Medulla oblongata (tissue), 1 donor: ENCODE measurements around the gene PDZD7.

Source experiments
- DNase-seq: peaks from one replicate; pipeline ENCODE4 v3.0.0-alpha.2; 2015; ENCODE audit errors: extremely low spot score

PDZD7 gene

GRCh38 chr10:101031128-101031795 lies at the start of gene PDZD7, which contains the start of gene SFXN3:
Gene PDZD7 (minus strand): TSS chr10:101031129. CDS start chr10:101030219, 910 bp downstream.
Gene SFXN3 (plus strand): TSS chr10:101031234. CDS start chr10:101034695, 3,461 bp downstream.
- peak; percentile 96 for DNase-seq

- no peak for DNase-seq
Measured at GRCh38 chr10:101079874-101080273, 48.9 kb upstream of the PDZD7 start.

- DNase-seq: no peak
Measured at GRCh38 chr10:101076630-101077029, 45.7 kb upstream of the PDZD7 start.

DNA sequence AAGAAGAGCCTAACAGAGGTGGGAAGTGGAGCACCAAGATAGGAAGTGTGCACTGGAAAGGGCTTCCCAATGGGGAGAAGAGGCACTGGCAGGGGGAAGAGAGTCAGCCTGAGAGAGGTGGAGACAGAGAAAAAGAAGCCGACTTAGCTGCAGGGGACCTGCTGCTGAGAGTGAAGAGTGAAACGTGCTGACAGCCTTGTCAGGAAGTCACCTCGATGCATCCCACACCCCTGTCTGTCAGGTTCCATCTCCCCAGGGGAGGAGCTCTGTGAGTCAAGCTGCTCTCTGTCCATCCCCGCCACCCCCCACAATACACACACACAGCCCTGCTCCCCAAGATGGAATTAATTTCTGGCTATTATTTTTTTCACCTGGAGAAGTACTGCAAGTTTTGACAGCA lies 44.8 kb upstream of the PDZD7 start:
- no peak for DNase-seq

DNA sequence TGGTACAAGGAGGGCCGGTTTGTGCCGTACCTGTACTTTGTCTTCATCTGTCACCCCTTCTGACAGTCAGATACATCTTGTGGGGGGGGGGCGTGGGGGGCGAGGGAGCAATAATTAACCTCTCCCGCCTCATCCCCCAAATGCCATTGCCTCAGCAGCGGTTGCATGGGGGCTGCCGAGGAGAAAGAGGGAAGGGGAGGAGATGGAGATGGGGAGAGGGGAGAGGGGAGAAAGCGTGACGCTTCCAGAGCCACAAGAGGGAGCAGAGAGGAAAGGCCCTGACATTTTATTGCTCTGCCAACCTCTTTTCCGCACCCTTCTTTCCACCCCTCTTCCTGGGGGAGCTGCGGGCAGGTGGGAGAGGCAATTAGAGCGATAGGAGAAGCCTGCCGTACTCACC lies 42.7 kb upstream of the PDZD7 start:
- DNase-seq: no peak

DNA sequence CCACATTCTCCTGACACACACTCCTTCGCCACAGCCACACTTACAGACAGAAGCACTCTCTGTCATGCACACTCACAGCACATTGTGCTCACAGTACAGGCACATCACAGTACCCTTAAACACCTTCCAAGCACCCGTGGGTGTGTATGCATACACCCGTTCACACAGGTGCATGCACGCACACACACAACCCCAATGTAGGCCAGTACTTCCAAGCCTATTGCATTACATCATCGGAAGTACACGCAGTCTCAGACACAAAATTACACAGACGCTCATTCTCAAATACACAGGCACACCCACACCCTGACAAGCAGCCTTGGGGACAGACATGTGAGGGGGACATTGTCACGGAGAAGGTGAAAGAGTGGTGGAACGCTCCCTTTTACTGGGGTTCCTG lies 42.0 kb upstream of the PDZD7 start:
- DNase-seq: no peak

DNA sequence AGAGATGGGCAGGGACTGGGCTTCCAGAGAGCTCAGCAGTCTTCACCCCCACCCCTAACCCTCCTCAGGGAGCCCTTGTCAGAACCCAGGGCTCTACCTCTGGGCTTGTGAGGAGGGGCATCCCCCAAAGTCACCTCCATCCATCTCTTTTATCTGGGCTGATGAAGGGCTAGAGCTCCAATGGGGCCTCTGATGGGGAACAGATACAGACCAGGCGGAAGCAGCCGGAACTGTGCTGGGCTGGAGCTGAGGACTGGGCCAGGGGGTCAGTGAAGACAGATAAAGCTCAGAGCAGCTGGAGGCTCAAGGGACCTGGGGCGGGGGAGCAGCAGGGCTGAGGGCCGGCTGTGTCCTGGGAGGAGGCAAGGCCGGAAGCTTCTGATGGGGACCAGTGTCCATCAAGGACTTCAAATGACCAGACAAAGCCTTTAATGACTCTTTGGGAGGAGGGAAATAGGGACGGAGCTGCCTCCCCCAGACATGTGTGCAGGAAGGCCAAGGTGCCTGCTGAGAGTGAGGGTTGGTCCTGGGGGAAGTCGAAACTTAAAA lies 41.0 kb upstream of the PDZD7 start:
- DNase-seq: no peak

DNA sequence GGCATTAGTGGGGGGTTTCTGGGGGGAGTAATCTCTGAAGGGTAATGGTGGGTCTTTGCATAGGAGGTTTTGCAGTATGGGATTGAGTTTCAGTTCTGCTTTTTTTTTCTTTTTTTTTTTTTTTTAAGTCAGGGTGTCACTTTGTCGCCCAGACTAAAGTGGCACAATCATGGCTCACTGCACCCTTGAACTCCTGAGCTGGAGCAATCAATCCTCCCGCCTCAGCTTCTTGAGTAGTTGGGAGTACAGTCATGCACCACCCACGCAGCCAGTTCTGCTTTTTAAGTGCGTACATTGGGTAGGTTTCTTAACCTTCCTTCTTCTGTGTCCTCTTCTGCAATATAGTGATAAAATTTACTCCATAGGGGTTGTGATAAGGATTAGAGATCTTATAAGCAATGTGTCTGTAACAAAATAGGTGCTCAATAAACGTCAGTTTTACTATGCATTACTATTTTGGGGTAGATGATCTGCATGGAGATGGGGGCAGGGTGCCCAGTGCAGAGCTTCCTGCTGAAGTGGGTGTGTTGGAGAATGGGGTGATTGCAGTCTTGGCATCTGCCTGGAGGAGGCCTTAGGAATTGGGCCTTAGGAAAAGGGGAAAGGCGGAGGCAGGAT lies 40.4 kb upstream of the PDZD7 start:
- DNase-seq: peak; percentile 47

DNA sequence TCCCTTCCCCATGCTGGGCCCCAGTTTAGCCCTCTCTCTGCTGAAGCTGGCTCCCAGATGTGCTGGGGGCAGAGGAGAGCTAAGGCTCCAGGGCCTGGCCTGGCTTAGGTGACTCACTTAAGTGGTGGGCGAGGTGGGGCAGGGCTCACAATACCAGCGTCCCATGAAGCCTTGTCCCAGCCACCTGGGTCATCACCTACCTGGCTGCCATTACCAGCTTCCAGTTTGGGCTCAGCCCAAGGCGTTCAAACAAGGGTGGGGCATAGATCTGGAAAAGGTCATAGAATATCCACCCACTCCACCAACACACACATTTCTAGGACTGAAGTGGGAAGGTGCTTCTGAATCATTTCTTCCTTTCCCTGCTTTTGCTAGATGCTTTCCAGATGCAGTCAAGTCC lies 39.2 kb upstream of the PDZD7 start:
- DNase-seq: no peak

GRCh38 chr10:101069441-101069840 lies 38.5 kb upstream of the PDZD7 start:
- no peak for DNase-seq

- peak; percentile 87 for DNase-seq
Measured at GRCh38 chr10:101067356-101068083, 36.6 kb upstream of the PDZD7 start.

GRCh38 chr10:101066896-101067355 lies 36.0 kb upstream of the PDZD7 start:
- no peak for DNase-seq

- no peak for DNase-seq
Measured at GRCh38 chr10:101066146-101066895, 35.4 kb upstream of the PDZD7 start.

DNA sequence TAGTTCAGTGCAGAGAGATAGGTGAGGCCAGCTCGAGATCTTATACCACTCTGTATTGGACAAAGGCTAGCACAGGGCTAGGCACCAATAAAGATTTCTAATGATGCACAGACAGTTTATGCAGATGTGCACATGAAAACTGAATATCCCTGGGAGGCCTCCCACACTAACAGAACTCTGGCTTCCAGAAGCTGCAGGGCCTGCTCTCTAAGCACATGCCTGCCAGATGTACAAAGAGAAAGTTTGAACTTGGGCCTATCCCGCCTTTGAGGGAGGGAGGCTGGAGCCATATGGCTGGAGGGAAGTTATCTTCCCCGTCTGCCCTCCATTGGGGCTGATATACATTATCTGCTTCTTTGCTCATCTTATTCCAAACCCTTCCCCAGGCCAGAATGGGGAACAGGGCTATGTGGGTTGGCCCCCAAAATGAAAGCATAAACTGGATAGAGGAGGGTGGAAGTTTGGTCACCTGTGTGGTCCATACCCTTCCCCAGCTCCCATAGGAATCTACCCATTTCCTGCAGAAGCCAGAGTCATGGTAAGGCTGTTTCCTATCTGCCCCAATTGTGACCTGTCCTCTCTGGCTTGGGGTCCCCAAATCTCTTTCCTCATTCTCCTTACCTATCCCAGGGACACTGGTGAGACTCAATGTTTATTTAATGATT lies 34.7 kb upstream of the PDZD7 start:
- no peak for DNase-seq

DNA sequence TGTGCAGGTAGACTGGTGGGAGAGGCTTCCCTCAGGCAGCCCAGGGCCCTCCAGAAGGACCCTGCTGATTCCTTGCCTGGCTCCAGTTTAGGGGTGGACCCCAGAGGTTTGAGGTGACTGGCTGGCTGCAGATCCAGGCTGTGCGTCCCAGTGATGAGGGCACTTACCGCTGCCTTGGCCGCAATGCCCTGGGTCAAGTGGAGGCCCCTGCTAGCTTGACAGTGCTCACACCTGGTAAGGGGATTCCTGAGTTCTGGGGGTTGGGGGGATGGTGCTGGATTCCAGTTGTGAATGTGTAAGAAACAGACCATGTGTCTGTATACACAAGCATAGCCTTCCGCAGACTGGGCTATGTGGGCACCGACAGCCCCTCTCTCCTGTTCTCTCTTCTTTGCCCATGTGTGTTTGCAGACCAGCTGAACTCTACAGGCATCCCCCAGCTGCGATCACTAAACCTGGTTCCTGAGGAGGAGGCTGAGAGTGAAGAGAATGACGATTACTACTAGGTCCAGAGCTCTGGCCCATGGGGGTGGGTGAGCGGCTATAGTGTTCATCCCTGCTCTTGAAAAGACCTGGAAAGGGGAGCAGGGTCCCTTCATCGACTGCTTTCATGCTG lies 33.6 kb upstream of the PDZD7 start:
- no peak for DNase-seq

DNA sequence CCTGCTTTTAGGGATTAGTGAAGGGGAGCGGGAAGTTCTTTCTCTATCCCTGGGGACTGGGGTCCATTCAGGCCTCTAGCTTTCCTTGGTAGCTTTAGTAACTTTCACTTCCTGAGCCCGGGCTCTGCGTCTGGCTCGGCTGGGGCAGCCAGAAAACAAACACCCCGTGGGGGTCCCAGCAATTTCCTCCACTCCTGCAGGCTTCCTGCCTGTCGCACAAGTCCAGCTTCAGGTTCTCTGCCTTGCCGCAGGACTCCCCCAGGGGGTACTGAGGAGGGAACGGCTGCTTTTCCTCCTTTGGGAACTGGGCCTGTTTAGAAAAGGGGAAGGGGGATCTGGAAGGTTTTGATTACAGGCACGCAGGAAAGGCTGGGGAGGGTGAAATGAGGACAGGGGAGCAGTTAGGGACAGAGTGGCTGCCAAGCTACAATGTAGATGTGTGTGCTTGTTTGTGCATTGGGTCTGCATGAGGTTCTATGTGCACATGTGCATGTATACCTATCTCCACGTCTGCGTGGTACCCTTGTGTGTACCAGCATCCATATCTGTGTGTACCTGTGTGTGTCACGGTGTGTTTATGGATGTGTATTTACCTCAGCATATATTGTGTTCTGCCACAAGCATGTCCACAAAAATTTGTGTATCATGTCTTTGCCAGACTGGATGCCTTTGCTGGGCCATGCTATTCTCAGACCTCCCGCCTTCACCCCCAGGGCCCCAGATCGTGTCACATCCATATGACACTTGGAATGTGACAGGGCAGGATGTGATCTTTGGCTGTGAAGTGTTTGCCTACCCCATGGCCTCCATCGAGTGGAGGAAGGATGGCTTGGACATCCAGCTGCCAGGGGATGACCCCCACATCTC lies 32.9 kb upstream of the PDZD7 start:
- no peak for DNase-seq

DNA sequence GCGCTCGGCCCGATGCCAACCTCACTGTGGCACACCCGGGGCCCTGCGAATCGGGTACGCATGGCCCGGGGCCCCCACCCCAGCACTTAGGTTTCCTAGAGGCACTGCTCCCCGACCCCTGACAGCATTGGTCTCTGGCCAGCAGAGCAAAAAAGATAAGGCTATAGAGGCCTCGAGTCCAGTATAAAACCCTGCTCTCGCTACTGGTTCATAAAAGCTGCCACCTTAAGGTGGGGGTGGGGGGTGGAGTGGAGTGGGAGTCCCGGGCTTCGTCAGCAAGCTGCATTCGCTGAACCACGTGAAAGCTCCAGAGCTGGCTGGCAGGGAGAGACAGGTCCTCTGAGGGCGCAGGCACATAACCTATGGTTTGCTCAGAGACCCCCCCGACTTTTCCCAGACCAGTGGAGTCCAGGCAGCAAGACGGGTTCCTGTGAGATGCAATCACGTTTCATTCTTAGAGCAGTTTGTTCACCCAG lies 32.2 kb upstream of the PDZD7 start:
- DNase-seq: no peak

DNA sequence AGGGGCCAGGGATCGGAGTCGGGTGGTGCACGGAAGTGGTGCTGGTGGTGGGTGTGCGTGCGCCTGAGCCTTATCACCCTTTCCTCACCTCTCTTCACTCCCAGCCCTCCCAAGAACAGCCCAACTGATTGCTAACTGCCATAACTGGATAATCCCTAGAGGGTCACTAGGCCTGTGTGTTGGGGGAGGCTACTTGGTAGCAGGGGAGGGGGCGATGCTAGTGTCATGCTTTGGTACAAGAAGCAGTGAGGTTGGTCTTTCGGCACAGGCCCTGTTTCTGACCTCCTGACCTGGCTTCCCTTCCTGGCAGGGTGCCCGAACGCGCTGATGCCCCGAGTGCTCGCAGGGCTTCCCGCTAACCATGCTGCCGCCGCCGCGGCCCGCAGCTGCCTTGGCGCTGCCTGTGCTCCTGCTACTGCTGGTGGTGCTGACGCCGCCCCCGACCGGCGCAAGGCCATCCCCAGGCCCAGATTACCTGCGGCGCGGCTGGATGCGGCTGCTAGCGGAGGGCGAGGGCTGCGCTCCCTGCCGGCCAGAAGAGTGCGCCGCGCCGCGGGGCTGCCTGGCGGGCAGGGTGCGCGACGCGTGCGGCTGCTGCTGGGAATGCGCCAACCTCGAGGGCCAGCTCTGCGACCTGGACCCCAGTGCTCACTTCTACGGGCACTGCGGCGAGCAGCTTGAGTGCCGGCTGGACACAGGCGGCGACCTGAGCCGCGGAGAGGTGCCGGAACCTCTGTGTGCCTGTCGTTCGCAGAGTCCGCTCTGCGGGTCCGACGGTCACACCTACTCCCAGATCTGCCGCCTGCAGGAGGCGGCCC lies 31.5 kb upstream of the PDZD7 start:
- DNase-seq: no peak
